Kasumi-1 (cell line): ENCODE data around the gene GMEB2.
"Not testable (repeated sequence)": the region's sequence is repeated elsewhere in the genome, so short reads cannot be mapped to it uniquely, and the experiment has no call there.

ENCODE experiments used
- DNase-seq, 2 experiments: peaks; one replicate each; lab custom pipeline; 2025; lab: John Stamatoyannopoulos, UW

GMEB2 gene

DNA sequence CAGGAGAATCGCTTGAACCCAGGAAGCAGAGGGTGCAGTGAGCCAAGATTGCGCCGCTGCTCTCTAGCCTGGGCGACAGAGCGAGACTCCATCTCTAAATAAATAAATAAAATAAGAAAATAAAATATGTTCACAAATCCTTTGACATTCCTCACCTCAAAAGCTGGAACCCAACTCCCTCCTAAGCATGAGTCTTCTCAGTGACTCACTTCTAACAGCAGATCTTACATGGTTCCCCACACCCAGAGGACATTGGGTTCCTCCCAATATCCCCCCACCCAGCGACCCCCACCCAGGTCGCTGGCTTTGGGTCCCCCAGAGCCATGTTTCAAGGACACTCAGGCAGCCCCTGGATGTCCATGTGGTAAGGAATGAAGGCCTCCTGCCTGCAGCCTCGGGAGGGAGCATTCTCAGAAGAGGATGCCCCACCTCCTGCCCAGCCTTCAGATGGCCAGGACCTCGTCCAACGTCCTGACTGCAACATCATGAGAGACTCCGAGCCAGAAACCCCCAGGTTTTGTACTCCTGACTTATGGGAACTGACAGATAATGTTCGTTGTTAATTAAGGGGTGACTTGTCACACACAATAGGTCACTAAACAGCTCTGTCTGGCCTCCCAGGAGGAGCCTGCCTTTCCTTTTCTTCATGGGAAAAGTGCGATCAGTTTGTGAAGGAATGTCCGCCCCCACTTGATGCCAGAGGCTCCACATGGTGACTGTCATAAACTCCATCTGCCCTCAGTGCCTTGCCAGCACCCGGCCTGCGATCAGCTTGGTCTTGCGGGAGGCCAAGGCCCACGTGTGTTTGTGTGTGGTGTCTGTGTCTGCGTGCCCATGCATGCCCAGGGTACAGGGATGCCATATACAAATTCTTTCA, 10.1 kb upstream of the GMEB2 start:
- DNase-seq: no peak

DNA sequence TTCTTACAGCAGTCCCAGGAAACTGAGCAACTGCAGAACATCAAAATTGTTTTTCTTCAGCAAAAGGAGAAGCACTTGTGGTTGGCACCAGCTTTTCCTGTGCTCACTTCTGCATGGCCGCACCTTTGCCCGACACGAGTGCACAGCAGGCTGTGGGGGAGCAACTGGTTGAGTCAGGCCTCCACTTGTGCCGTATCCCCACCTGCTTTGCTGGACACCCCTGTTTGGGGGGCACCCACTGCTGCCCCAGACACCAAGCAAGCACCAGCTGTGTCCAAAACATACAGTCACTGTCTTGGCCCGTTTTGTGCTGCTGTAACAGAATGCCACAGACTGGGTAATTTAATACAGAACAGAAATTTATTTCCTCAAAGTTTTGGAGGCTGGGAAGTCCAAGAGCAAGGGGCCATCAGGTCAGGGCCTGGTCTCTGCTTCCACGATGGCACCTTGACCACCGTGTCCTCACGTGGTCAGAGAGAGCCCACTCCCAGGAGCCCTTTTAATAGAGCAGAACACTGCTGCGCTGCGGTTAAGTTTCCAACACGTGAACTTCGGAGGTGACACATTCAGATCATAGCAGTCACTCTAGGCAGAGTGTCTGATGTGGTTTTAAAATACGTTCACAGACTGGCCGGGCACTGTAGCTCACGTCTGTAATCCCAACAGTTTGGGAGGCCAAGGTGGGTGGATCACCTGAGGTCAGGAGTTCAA, 8.7 kb upstream of the GMEB2 start:
- DNase-seq: peak; percentile 89 to 93

DNA sequence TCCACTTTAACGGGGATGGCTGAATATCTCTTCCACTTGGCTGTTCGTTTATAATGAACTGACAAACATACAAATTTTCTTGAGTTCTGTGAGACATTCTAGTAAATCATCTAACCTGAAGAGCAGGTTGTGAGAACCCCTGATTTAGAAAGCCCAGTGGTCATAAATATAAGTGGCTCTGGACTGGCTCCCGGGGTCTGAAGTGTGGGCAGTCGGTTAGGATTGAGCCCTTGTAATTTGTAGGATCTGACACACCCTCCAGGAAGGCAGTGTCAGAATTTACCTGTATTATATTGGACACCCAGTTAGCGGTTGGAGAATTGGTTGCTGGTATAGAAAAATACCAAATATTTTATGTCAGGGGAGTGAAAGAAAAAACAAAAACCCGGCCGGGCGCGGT, 6.8 kb upstream of the GMEB2 start:
- no peak for DNase-seq

DNA sequence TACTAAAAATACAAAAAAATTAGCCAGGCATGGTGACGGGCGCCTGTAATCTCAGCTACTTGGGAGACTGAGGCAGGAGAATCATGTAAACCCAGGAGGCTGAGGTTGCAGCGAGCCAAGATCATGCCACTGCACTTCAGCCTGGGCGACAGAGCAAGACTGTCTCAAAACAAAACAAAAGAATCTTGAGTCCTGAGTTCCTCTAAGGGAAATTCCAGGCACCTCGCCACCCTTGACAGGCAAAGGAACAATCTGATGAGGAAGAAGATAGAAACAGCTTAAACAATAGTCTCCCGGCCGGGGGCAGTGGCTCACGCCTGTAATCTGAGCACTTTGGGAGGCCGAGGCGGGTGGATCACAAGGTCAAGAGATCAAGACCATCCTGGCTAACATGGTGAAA, 4.5 kb upstream of the GMEB2 start:
- DNase-seq: not testable (repeated sequence)

DNA sequence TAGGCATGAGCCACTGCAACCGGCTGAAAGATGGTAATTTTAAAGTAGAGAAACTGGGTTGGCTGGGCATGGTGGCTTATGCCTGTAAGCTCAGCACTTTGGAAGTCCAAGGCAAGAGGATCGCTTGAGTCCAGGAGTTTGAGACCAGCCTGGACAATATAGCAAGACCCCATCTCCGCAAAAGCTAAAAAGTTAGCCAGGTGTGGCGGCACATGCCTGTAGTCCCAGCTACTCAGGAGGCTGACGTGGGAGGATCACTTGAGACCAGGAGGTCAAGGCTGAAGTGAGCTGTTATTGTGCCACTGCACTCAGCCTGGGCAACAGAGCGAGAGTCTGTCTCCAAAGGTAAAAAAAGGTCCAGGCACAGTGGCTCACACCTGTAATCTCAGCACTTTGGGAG, 4.1 kb upstream of the GMEB2 start:
- not testable (repeated sequence) for DNase-seq

DNA sequence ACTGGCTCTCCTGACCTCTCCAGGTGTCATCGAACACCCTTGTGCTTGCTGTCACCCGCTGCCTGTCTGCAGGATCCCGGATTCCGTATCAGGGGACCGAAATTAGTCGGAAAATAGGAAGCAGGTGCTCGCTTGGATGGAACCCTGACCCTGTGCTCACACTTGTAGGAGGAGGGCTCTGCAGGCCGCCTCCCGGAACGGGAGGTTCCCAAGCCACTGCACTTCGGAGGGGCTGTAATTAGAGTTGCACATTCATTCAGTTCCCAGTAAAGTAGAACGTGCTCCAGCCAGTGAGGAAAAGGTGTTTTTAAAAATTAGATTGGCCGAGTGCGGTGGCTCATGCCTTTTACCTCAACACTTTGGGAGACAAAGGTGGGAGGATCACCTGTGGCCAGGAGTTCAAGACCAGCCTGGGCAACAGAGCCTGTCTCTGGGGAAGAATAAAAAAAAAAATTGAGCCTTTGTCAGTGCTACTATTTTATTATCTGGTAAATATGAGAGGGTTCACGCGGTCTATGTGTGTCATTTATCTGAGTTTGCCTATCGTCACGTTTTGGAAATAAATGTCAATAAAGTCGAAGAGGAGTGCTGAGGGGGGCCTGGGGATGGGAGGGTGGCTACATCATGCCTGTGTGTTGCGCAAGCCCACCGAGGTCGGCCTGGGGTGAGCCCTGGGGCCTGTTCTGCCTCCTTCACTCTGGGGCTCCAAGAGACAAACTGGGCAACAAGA, 1.5 kb upstream of the GMEB2 start:
- DNase-seq: peak; percentile 84 to 88

DNA sequence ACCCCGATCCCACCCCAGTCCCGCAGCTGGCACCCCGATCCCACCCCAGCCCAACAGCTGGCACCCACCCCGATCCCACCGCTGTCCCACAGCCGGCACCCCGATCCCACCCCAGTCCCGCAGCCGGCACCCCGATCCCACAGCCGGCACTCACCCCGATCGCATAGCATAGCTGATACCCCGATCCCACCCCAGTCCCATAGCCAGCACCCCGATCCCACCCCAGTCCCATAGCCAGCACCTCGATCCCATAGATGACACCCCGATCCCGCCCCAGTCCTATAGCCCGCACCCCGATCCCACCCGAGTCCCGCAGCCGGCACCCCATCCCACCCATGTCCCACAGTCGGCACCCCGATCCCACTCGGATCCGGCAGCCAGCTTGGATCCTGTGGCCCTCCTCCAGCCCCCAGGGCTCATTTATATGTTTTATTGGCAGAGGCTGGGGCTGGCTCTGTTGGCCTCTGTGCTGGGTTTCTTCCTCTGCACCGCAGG, 897 bp upstream of the GMEB2 start:
- no peak for DNase-seq

DNA sequence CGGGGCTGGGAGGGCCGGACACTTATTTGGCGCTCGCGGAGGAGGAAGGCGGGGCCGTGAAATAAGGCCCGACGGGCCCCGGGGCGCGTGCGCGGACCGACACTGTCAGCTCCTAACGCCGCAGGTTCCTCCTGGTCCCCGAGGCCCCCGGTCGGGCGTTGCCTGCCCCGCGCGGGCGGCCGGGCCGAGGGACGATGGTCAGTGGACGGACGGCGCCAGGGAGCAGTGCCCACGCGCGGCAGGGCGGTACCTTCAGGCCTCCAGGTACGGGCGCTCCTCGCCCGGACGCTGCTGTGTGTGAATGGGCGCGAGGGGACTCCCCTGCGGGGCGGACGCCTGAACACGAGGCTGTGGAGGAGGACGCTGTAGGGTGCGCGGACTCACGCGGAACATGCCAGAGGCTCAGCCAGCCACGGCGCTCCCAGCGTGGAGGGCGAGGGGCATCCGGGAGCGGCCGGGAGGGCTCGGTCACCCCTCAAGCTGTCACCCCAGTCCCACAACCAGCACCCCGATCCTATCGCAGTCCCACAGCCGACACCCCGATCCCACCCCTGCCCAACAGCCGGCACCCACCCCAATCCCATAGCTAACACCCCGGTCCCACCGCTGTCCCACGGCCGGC, 339 bp upstream of the GMEB2 start:
- DNase-seq: peak; percentile 83 to 89

DNA sequence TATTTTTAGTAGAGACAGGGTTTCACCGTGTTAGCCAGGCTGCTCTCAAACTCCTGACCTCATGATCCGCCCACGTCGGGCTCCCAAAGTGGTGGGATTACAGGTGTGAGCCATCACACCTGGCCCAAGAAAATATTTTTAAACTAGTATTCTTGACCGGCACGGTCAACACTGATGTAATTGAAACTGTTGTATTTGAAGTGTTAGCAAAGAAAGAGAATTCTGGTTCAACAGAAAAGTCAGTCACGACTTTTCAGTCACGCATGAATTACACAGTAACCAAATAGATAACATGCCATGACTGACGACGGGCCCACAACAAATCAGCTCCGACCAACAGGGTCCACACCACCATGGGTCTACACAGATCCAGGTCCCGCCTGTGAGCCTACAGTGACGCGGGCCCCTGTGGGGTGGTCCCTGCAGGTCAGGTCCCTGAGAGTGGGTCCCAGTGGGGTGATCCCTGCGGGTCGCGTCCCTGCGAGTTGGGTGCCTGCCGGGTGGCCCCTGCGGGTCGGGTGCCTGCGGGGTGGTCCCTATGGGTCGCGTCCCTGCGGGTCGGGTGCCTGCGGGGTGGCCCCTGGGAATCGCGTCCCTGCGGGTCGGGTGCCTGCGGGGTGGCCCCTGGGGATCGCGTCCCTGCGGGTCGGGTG, 1.0 kb downstream of the GMEB2 start:
- peak in 1 of 2 experiments; percentile 11 for DNase-seq

DNA sequence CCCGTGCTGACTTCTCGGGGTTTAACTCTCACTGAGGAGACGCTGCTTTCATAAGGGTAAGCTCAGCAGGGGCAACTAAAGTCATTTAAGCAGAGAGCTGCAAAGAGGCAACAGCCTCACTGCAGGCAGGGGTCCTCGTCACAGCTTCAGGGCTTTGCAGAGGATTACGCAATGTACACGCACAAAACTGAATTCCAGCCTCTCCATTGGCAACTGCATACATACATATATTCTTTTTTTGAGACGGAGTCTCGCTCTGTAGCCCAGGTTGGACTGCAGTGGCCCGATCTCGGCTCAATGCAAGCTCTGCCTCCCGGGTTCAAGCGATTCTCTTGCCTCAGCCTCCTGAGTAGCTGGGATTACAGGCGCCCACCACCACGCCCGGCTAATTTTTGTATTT, 2.4 kb downstream of the GMEB2 start:
- peak; percentile 54 to 56 for DNase-seq

DNA sequence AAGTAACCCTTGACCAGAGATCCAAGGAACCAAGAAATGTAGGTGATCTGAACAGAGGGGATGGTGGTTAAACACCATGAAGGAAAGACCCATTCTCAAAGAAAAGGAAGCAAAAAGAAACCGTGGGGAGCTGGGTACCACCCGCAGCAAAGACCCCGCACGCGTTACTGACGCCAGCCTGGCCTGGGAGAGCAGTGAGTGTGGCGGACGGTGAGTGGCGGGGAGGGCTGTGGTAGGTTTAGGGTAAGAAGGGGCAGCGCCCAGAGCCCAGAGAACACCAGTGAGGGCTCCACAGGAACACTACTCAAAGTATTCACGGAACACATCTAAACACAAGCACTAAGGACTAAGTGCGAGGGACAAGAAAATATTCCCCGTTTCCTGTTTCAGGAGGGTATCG, 4.2 kb downstream of the GMEB2 start:
- DNase-seq: no peak

DNA sequence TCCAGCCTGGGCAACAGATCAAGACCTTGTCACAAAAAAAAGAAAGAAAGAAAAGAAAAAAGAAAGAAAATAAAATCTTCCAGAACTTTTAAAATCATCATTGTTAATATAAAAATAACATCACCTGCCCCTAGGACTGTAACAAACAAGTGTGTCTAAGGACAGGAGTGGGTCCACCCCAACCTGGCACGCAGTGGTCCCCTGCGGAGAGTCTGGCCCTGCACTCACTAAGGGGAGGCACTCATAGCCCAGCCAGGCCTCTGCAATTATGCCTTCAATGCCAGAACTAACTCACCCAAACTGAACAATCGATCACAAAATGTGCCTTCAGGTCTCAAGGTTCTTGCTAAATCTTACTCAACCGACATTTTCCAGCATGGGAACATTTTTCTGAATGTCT, 4.8 kb downstream of the GMEB2 start:
- no peak for DNase-seq

DNA sequence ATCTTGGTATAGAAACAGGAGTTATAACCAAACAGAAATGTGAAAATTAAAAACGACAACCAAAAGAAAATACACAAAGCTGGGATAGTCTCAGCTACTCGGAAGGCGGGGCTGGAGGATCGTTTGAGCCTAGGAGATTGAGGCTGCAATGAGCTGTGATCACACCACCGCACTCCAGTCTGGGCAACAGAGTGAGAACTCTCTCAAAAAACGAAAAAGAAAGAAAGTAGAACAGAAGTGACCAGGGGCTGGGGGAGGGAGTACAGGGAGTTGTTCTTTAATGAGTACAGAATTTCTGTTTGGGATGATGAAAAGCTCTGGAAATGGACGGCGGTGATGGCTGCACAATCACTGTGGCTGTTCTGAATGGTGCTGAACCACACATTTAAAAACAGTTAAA, 5.9 kb downstream of the GMEB2 start:
- no peak for DNase-seq

DNA sequence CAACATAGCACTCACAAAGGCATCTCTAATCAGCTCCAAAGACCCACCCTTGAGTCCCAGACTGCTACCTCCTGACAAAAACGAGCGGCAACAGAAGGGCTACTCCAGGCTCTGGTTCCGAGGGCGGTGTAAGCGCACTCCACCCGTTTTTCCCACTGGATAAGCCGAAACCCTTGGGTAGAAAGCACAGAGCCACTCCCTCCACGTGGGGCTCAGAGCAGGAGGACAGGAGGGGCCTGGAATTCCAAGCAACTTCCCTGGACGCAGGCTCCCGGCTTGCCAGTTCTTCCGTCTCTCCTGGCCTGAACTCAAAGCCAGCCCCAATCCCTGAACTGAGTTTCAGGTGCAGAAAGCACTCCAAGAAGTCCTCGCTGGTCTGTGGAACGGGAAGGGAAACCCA, 7.4 kb downstream of the GMEB2 start:
- DNase-seq: no peak

DNA sequence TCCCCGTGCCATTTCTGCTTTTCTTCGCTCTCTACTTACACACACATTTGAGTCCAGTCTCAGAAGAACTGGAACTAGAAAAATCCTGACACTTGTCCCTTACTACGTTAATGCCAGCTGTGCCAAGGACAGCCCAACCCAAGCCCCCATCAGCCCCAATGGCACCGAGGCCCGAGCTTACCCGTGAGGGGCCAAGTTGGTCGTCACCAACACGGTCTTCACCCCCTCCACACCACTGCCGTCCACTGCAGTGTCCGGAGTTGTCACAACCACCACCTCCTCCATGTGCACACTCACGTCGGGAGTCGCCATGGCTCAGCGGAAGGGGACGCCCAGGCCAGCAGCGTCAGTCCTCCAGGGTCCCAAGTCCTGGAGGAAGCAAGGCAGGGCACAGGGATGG, 7.8 kb downstream of the GMEB2 start:
- DNase-seq: no peak

DNA sequence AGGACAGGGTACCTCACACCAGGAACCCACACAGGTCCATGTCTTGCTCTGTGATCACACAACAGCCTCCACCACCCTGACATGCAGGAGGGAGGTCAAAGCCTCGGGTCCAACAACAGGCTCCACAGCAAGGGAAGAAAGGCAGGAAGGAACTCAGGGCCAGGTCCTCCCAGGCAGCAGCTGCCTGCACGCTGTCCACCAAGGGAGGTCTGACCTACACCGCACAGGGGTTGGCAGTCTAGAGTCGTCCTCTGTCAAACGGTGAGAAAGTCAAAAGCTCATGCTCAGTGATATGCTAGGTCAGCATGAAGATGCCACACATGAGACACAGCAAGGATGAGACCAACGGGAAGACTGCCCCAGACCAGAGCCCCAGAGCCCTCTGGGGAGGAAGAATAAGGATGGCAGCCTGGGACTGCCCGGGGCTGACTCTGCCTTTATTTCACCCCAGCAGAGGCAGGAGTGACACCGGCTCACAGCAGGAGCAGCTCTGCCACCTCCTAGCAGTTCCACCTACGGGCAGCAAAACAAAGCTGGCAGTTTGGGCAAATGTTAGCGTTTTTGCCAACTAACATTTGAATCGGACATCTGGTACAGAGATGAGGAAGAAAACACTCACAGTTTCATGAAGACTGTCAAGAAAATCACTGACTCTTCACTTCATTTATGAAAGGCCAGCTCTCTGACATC, 8.5 kb downstream of the GMEB2 start:
- no peak for DNase-seq

DNA sequence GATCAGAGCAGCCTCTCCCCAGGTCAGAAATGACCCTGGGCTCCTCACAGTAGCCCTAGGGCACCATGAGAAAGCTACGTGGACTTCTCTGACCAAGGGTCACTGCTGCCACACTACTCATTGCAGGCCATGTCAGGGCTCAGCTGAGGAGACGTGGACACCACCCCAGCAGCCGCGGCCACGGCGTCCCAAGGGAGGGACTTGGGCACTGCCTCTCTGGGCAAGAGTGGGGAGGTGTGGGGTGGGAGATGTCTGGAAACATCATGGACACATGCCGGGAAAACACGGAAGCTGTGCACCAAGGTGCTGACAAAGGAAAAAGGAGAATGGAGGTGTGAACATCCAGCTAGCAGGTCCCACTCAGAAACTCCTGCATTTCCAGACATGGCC, 9.0 kb downstream of the GMEB2 start:
- DNase-seq: no peak

DNA sequence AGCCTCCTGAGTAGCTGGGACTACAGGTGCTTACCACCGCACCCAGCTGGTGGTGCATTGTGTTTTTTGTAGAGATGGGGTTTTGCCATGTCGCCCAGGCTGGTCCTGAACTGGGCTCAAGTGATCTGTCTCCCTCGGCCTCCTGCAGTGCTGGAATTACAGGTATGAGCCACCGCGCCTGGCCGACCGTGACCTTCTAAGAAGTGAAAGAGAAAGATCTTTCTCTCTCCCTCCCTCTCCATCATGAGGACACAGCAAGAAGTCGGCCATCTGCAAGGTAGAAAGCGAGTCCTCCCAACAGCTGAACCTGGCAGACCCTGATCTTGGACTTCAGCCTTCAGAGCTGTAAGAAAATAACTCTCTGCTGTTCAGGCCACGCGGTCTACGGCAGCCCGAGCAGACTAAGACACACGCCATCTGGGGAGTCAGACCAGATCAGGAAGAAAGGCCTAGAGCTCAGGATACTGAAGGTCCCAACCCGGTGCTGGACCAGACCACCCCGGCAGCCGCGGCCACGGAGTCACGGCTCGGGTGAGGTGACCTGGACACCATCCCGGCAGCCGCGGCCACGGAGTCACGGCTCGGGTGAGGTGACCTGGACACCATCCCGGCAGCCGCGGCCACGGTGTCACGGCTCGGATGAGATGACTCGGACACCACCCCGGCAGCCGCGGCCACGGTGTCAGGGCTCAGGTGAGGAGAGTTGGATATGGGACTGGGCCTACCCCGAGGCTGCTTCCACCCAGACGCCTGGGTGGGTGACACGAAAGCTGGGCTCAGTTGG, 9.6 kb downstream of the GMEB2 start:
- no peak for DNase-seq

DNA sequence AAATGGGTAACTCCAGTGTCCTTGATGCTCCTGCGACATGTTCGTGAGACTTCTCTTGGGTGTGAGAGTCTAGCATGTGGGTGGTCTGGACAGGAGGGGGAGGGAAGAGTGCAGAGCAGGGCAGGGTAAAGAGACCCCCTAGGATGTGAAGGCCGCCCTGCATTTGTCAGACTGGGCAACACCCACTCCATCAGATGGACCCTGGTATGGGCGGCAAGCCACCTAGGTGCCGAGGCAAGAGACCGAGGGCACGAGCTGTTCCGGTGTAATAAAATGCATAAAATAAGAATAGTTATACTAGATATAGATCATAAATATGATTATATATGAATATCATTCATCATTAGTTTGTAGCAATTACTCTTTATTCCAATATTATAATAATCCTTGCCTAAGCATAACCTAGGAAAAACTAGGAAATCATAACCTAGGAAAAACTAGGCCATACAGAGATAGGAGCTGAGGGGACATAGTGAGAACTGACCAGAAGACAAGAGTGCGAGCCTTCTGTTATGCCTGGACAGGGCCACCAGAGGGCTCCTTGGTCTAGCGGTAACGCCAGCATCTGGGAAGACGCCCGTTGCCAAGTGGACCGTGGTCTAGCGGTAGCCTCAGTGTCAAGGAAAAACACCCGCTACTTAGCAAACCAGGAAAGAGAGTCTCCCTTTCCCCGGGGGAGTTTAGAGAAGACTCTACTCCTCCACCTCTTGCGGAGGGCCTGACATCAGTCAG, 12.9 kb downstream of the GMEB2 start:
- not testable (repeated sequence) for DNase-seq
